ENCODE measurements around the gene OOSP3. TPM values are rescaled to one million over a fixed set of nuclear protein-coding genes. Genes with fewer than 3 reads are reported as not detected.
"Not testable (repeated sequence)": the region's sequence is repeated elsewhere in the genome, so short reads cannot be mapped to it uniquely, and the experiment has no call there.

Gene OOSP3
- total RNA-seq, 1 experiment from 2014 or later: not detected

DNA sequence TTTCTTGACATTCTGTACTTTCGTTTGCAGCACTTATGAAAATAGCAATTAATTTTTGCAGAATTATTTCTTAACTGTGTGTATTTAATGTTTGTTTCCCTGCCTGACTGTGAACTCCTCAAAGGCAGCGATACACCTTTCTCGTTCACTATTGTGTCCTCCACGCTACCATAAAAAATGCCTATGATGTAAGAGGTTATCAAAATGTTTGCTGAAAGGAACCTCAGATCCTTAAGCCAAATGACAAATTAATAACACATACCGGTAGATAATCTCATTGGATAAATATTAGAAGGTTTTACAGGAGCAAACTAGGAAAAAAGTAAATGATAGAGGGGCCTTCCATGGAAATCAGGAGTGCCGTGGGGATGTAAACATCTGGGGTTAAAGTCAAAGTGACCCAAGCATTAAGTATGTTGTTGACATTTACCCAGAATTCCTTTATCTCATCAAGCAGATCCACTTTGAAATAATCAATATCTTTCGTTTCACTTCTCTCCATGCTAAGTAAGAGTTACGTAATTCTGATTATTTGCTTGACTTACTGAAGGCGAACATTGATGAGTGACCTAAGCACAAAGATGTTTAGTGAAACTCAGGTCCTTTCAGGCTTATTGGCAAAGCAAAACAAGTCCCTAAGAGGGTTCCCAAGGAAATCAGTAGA lies 2.6 kb upstream of the OOSP3 start:
- DNase-seq (ENCODE audit: low read depth): no peak

DNA sequence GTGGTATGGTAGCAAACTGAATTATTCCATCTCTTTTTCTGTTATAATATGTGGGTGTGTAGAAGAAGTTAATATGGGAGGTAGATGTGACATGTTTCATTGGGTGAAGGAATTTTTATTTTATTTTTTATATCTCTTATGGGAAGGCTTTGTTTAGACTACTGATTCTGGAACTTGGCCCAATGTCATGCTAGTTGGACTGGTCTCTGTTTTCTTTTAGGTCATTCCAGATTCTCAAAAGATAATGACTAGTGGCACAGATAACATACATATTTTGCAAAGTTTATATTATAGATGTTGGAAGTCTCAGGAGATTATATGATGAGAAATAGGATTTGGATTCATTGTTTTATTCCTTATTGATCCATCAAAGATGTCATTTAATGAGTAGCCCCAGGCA lies 1.3 kb upstream of the OOSP3 start:
- DNase-seq (ENCODE audit: low read depth): no peak

DNA sequence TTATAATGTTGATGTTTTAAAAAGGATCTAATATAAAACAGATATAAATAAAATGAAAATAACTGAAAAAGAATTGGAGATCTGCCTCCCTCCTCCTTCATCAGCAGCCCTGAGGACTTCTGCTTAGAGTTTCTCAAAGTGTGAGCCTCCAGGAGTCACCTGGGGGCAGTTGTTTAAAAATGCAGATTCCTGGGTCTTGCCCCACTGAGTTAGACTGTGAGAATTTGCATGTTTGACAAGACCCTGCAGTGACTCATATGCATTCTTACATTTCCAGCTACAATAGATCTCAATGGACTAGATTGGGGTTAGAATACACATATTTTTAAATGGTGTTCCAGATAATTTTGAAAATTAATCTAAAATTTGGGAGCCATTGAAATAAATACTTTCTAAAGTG lies 798 bp upstream of the OOSP3 start:
- no peak for DNase-seq (ENCODE audit: low read depth)

DNA sequence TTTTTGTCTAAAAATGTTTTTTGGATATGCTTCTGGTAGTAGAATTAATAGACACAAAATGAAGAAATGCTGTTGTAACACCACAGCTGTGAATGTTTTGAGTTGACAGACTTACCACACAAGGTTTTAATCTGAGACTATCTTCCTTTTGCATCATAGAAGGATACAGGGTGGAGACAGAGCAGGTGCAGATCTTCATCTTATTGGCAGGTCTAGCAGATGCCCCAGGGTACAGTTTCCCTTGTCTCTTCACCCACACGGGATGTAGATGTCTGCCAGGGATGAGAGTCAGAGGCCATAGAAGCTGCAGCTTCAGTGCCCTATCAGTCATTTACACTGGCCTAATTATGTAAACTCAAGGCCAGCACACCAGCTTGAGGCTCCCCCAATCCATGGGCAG lies 985 bp downstream of the OOSP3 start:
- DNase-seq (ENCODE audit: low read depth): no peak

DNA sequence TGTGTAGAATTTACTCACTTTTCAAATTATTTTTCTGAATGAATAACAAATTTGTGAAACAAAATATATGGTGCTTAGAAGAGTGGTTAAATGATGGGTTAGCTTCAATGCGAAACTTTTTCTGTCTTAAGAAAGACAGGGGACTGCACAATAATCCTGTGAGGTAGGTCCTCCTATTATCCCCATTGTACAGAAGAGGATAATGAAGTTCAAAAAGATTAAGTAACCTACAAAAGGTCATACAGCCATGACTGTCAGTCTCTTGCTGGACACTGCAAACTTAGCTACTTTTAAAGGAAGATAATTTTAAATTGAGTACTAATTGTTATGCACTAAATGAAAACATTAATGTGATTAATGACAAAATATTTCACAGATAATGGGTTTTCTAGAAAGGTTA lies 5.0 kb downstream of the OOSP3 start:
- no peak for DNase-seq (ENCODE audit: low read depth)

DNA sequence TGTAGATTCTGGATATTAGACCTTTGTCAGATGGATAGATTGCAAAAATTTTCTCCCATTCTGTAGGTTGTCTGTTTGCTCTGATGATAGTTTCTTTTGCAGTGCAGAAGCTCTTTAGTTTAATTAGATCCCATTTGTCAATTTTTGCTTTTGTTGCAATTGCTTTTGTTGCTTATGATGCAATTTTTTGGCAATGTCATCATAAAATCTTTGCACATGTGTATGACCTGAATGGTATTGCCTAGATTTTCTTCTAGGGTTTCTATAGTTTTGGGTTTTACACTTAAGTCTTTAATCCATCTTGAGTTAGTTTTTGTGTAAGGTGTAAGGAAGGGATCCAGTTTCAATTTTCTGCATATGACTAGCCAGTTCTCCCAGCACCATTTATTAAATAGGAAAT lies 8.6 kb downstream of the OOSP3 start:
- DNase-seq (ENCODE audit: low read depth): not testable (repeated sequence)

DNA sequence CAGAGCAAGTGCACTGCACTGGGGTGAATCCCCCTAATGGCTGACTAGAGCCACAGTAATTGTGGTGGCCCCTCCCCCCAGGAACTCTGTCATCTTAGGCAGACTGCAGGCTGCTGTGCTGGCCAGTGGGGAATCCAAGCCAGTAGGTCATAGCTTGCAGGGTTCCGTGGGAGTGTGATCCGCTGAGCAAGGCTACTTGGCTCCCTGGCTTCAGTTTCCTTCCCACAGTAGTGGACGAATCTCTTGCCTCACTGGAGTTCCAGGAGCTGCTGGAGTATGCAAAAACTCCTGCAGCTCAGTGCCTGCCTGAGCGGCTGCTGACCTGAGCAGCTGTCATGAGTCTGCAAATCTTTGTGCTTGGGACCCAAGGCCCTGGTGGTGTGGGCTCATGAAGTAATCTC lies 13.2 kb downstream of the OOSP3 start:
- peak; percentile 11 for DNase-seq (ENCODE audit: low read depth)

DNA sequence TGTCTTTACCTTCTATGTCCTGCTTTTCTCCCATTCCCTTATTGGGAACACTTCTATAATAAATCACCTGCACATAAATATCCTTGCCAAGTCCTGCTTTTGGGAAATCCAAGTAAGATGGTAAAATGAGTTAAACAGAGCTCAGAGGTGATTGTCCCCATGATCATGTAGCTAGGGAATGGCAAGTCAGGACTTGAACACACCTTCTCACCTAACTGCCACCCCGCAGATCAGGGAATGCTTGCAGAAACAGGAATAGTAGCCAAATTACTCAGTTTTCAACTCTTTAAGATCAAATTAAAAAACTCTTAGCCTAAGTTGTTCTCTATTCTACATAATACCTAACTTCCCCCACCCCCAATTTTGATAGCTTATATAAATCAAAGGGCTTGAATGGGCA lies 16.0 kb downstream of the OOSP3 start:
- no peak for DNase-seq (ENCODE audit: low read depth)

DNA sequence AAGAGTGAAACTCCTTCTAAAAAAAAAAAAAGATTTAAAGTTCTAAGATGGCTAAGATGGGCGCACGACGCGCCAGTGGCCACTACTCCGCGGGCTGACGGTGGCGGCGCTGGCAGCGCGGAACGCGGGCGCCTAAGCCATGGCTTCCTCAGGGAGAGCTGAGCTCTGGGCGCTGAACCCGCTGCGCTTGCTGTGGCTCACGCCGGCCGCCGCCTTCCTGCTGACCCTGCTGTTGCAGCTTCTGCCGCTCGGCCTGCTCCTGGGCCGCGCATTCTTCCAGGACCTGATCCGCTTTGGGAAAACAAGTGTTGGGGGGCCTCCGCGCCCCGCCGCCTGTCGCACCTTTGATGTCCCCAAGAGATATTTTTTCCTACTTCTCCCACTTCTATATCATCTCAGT lies 19.5 kb downstream of the OOSP3 start:
- no peak for DNase-seq (ENCODE audit: low read depth)

DNA sequence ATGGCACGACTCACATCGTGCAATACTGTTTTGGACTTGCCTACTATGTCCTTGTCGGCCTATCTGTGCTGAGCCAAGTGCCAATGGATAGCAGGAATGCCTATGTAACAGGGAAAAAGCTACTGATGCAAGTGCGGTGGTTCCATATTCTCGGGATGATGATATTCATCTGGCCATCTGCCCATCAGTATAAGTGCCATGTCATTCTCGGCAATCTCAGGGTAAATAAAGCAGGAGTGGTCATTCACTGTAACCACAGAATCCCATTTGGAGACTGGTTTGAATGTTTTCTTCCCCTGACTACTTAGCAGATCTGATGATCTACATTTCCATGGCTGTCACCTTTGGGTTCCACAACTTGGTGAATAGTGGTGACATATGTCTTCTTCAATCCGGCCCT lies 20.1 kb downstream of the OOSP3 start:
- no peak for DNase-seq (ENCODE audit: low read depth)

DNA sequence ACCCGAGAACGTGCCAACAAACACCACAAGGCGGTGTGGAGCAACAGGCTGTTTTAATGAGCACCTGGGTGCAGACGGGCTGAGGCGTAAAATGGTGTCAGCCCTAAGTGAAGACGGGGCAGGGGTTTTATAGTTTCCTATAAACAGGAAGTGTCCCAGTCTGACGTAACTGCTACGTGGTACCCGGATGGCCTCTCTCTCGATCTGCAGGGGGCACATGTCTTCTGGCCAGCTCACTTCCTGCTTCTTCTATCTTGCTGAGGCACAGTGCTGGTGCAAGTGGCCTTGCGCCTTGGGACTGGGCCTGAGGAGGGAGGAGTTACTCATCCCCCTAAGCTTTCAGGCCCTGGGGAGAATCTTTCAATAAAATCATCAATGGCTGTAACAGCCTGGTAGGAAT lies 20.9 kb downstream of the OOSP3 start:
- DNase-seq (ENCODE audit: low read depth): no peak

DNA sequence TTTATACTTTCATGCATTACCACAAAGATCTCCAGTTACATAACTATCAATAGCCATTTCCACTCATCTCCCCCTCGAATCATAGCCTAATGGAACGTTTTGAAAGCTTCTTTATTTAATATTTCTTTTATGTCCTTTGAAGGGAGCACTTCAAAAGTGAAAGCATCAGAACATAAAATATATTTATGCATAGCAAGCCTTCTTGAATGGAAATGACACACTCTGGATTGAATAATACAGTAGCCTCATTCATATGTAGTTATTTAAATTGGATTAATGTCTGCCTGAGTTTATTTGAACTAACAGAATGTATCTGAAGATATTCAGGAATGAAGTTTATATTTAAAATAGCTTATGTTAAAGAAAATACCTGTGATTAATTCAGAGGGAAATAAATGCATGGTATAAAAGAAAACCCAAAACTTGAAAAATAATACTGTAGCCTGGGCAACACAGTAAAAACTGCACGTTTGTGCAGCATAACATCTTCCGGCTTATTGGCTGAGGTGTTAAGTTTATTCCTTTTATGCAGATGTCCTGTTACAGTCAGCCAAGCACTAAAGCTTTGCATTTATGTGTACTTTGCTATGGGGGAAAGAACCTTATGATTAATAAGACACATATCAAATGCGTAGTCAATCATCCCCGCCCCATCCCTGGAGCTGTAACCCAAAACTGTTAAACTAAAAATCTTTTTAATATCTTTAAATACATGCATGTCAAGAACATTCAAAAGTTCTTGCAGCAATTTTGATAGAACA lies 22.0 kb downstream of the OOSP3 start:
- no peak for DNase-seq (ENCODE audit: low read depth)

DNA sequence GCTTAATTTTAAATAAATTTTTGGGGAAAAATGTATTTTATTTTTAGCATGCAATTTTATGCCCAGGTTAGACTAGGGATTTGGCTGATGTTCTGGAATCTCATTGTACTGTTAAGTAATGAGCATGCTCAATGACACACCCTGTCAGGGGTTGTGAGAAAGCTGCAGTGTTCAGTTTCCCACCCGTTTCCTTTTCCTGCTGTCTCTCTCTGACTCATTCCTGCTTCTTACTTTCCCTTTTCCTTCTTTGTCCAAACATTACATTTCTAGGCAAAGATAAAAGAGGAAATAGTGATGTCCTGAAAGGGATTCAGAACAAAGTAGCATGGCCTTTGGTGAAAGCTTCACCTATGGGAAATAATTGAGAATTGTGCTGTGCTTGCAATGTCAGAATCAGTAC lies 22.7 kb downstream of the OOSP3 start:
- DNase-seq (ENCODE audit: low read depth): peak; percentile 82

DNA sequence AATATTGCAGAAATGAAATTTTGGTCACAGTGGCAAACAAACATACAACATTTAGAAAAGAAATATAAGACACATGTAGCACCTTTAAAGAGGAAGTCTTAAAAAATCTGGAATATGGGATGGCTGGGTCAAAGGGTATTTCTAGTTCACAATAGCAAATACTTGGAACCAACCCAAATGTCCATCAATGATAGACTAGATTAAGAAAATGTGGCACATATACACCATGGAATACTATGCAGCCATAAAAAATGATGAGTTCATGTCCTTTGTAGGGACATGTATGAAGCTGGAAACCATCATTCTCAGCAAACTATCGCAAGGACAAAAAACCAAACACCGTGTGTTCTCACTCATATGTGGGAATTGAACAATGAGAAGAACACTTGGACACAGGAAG lies 25.0 kb downstream of the OOSP3 start:
- DNase-seq (ENCODE audit: low read depth): not testable (repeated sequence)

DNA sequence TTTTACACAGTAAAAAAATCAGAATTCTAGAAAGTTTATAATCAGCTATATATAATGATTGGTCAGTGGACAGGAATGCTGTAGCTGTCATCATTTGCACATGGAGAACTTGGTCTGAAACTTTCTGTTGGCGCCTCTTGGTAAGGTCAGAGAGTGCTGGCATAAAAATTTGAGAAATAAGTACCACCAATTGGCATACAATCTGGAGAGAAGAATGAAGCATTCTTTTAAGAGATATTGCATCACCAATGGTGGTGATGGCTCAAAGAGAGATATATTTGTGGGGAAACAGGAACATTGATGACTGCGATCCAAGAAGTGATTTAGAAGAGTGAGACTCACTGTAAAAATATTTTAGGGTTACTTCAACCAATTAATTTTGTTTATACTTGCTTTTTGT lies 39.9 kb downstream of the OOSP3 start:
- DNase-seq (ENCODE audit: low read depth): peak; percentile 6

DNA sequence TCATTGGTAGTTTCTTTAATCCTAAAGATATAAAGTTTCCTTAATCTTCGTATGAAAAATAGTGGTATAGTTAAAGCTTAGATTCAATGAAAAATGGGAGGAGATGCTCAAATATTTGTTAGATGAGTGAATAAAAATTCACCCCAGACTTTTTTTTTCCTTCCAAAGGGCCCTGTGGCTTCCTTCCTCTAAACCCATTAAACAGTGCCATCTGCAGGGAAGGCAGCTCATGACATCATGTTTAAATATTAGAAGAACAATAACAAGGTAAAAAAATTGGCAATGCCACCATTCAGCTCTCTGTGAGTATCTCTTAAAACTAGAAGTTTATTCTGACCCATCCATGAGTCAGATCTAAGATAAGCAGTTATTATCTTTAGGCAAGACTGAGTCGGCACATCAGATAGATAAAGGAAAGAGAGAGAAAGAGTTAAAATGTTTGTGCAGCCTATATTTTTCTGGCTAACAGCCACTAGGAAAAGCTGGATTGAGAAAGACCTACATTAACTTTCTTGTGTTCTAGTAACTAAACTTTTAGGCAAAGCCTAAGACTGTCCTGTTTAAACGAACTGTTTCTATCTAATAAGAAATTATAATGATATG lies 40.5 kb downstream of the OOSP3 start:
- peak; percentile 49 for DNase-seq (ENCODE audit: low read depth)

DNA sequence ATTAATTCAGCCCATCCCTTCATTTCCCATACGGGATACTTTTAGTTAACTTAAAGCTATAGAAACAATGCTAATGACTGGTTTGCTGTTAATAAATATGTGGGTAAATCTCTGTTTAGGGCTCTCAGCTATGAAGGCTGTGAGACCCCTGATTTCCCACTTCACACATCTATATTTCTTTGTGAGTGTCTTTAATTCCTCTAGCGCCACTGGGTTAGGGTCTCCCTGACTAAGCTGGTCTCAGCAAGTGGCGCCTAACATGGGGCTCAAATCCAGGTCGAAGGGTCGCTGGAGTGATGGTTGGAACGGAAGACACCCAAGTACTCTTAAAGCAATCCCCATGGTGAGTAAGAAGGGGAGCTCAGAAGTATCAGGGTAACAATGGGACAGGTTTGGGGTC lies 45.2 kb downstream of the OOSP3 start:
- DNase-seq (ENCODE audit: low read depth): no peak

DNA sequence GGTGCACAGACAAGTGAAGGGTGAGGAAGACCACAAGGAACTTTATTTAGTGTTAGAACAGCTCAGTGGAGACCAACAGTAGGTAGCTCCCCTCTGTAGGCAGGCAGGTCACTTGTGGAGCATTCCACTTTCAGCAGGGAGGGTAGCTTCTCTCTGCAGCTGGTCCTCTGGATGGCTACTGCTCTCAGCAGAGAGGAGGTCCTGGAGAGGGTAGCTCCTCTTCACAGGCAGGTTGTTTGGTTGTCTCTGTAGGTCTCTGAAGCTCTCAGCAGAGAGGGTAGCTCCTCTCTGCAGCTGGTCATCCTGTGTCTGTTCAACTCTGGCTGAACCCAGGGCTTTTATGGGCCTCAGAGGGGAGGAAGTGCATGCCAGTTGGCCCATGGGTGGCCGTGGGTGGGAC lies 53.1 kb downstream of the OOSP3 start:
- no peak for DNase-seq (ENCODE audit: low read depth)

DNA sequence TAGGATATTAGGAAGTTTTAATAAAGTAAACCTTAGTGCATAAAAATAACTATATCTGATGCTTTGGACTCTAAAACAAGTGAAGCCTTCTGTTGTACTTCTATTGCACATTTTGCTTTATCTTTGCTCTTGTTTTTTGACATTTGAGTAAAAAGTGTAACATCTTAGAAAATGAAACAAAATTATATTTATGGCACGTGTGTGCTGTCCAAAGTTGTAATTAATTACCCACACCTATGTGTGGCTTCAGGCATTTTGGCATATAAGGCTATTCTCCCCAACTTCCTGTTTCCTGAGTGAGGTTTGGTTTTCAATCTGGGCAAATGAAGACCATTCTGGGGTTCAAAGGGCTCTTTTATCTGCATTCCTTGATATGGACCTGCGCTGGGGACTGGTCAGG lies 59.5 kb downstream of the OOSP3 start, which contains the start of gene OOSP1:
Gene OOSP1, plus strand, starts transcription at position 301 of the 400 bp plus-strand sequence. Its CDS starts 23 bp downstream, at position 324.
- DNase-seq (ENCODE audit: low read depth): no peak

DNA sequence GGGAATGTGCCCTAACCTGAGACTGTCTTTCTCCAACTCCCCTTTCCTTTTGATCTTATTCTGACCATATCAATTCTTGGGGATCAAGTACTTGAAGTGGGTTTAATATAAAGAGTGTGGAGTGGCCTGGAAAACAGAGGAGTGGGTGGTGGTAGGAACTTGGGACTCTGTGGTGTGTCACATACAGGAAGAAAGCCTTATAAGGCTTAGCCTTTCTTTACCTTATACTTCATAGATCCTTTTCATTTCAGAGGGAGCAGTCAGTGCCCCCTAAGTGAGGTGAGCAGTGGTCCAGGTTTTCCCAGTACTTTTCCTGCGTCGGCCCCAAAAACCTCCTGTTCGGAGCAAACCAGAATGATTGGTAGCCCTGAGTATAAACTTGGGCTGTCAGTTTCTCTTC lies 60.1 kb downstream of the OOSP3 start:
- DNase-seq (ENCODE audit: low read depth): no peak

DNA sequence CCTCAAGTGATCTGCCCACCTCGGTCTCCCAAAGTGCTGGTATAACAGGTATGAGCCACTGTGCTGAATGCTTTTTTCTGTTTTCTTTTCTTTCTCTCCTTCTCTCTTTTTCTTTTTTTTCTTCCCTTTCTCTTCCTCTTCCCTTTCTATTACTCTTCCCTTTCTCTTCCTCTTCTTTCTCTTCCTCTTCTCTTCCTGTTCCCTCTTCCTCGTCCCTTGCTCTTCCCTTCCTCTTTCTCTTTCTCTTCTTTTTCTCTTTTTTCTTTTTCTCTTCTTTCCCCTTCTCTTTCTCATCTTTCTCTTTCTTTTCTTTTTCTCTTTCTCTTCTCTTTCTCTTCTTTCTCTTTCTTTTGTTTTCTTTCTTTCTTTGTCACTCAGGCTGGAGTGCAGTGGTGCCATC lies 60.9 kb downstream of the OOSP3 start:
- DNase-seq (ENCODE audit: low read depth): no peak

DNA sequence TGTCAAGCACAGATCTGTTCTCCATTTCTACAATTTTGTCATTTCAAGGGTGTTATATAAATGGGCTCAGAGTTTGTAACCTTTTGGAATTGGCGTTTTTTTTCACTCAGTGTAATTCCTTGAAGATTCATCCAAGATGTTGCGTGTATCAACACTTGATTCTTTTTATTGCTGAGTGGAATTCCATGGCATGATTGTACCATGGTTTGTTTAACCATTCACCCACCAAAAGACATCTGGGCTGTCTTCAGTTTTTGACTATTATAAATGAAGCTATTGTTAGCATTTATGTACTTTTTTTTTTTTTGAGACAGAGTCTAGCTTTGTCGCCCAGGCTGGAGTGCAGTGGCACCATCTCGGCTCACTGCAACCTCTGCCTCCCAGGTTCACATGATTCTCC lies 62.5 kb downstream of the OOSP3 start:
- no peak for DNase-seq (ENCODE audit: low read depth)

Data from LHCN-M2 (cell line).